AG10803 (cell line): ENCODE data around the gene TACSTD2.
A peak's percentile ranks its signal among the peaks of the same experiment; 100 is the strongest.
"Not testable (repeated sequence)": the region's sequence is repeated elsewhere in the genome, so short reads cannot be mapped to it uniquely, and the experiment has no call there.

Experiments used
- DNase-seq: peaks from one replicate; pipeline ENCODE4 v3.0.0; 2010; ENCODE audit warnings: low read depth
- H3K4me3 ChIP-seq: 2 replicates; pipeline ENCODE4 v1.5.1; 2011; ENCODE audit warnings: mild to moderate bottlenecking, low read length, control low read depth
- TF ChIP-seq, protein P1 (sequence below): conservative IDR thresholded peaks from 2 replicates; pipeline ENCODE4 v1.5.1; 2011; ENCODE audit warnings: mild to moderate bottlenecking, low read length, control low read depth, inconsistent platforms

Gene TACSTD2

DNA sequence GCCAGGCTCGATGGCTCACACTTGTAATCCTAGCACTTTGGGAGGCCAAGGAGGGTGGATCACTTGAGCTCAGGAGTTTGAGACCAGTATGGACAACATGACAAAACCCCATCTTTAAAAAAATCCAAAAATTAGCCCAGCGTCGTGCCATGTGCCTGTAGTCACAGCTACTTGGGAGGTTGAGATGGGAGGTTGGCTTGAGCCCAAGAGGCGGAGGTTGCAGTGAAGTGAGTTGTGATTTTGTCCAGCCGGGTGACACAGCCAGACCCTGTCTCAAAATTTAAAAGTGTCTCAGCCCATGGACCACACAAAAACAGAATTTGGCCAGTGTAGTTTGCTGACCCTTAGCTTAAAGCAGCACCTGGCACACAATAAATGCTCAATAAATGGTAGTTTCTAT lies 11.3 kb upstream of the TACSTD2 start:
- DNase-seq = no peak
- H3K4me3 ChIP-seq = no peak overlapping the region
- TF ChIP-seq, protein P1, sequence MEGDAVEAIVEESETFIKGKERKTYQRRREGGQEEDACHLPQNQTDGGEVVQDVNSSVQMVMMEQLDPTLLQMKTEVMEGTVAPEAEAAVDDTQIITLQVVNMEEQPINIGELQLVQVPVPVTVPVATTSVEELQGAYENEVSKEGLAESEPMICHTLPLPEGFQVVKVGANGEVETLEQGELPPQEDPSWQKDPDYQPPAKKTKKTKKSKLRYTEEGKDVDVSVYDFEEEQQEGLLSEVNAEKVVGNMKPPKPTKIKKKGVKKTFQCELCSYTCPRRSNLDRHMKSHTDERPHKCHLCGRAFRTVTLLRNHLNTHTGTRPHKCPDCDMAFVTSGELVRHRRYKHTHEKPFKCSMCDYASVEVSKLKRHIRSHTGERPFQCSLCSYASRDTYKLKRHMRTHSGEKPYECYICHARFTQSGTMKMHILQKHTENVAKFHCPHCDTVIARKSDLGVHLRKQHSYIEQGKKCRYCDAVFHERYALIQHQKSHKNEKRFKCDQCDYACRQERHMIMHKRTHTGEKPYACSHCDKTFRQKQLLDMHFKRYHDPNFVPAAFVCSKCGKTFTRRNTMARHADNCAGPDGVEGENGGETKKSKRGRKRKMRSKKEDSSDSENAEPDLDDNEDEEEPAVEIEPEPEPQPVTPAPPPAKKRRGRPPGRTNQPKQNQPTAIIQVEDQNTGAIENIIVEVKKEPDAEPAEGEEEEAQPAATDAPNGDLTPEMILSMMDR = no peak

DNA sequence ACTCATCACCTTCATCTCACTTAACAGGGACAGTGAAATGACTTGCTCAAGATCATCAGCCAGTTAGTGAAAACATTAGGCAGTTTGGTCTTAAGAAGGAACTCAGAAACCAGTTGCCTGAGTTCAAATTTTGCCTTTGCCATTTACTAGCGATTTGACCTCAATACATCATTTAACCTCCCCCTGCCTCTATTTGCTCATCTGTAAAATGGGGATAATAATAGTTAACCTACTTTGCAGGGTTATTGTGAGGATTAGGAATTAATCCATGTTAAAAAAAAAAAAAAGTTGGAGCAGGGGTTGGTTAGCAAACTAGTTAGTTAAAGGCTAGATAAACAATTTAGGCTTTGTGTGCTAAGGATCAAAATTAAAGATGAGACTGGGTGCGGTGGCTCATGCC lies 10.6 kb upstream of the TACSTD2 start:
- no peak for DNase-seq
- H3K4me3 ChIP-seq = no peak overlapping the region
- TF ChIP-seq, protein P1 = no peak

DNA sequence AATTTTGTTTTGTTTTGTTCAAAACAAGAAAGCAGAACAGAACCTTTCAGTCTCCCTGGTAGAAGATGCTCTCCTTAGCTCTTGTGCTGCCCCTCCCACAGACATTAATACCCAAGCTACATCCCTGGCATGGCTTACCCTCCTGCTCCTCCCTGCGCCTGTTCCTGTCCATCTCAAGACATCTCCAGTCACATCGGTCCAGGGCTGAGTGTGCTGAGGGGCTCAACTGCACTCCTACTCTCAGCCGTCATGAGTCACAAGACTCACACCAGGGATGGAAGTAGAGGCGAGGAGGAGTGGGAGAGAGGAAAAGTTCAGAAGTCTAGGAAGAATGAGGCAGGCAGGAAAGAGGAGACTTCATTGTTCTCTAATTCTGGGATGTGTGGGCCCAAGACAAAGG lies 9.2 kb upstream of the TACSTD2 start:
- TF ChIP-seq, protein P1 = no peak

DNA sequence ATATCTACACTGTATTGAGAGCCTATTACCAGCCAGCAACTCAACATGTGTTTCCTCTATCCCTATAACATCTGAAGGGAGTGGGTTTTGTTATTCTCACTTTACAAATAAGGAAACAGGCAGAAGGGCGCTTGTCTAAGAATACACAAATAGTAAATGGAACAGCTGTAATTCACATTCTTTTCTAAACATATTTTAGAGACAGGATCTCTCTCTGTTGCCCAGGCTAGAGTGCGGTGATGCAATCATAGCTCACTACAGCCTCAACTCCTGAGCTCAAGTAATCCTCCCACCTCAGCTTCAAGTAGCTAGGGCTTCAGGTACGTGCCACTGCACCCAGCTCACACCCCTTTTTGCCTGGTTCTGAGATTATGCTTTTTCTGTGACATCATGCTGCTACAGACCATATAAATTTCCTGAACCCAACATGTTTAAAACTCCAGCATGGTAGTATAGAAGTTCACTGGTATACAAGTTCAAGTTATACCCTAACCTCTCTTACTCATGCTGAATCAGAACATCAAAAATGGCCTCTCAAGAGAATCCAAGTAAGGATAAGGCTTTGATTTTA lies 8.6 kb upstream of the TACSTD2 start:
- no peak overlapping the region for H3K4me3 ChIP-seq
- TF ChIP-seq, protein P1 = no peak
- peak; percentile 70 for DNase-seq

More for the DNA sequence above, 9.2 kb upstream of the TACSTD2 start:
- H3K4me3 ChIP-seq = no peak overlapping the region
- DNase-seq = no peak

DNA sequence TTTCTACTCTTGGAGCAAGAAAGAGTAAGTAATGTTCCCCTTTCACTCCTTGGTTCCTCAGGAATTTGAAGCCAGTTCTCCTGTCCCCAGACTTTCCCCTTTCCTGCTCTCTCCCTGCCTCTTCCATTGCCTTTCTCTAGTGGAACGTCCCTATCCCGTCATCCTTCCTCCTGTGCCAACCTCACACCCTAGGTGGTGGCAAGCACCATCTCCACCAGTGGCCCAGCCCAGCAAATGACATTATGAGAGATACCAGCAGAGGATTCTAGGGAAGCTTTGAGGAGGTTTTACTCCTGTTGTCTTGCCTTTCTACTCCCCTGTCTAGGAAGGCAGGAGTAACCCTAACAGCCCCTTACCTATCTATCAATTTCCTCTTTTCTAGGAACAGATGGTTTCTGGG lies 8.1 kb upstream of the TACSTD2 start:
- DNase-seq = no peak
- H3K4me3 ChIP-seq = no peak overlapping the region
- TF ChIP-seq, protein P1 = no peak

DNA sequence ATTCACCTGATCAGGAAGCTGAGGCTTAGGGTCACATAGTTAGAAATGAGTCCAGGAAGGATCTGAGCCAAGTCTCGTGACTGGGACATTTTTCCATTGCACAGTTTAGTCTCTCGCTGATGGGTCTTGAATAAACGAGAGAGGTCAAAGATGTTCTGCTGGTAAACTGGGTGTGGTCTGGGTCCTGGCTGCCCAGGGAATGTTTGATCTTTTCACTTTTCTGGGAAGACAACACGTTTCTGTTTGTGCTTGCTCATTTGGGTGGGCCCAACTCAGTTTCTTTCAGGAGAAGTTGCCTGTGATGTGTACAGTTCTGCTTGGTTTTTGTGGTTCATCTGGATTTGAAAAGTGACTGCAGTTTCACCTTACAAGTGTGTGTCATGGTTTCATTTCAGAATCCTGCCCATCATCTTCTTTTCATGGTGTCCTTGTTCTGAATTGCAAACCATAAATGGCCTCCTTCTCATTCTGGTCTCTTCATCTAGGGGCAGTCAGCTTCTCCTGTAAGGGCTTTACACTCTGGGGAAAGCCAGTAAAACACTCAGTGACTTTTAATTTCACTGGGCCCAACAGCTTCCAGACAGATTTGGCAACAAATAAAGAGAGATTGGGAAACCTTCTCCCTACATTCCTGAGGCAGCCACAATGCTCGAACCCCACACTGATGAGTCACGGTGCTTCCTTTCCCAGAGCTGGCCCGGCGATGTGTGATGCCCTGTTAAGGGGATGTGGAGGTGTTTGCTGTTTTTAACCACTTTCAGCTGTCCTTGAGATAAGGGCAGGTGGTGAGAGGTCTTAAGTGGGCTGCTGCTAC lies 7.2 kb upstream of the TACSTD2 start:
- TF ChIP-seq, protein P1 = no peak
- DNase-seq = peak; percentile 97
- no peak overlapping the region for H3K4me3 ChIP-seq

DNA sequence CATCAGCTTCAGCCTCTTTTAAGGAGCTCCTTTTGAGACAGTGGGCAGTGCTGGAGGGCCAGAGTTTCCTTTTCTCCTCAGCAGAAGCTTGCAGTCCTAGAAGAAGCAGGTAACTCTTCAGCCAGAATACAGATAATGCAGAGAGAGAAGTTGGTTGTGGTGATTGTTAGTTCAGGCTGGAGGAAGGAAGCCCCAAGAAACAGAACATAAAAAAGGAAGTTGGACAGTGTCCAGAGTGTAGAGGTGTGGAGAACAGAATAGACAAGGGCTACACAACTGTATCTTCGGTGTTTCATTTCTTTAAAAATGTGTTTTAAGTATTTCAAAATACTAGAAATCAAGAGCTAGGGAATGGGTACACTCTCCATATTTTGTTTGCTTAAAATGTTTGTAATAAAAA lies 6.4 kb upstream of the TACSTD2 start:
- no peak overlapping the region for H3K4me3 ChIP-seq
- no peak for DNase-seq
- TF ChIP-seq, protein P1 = no peak

DNA sequence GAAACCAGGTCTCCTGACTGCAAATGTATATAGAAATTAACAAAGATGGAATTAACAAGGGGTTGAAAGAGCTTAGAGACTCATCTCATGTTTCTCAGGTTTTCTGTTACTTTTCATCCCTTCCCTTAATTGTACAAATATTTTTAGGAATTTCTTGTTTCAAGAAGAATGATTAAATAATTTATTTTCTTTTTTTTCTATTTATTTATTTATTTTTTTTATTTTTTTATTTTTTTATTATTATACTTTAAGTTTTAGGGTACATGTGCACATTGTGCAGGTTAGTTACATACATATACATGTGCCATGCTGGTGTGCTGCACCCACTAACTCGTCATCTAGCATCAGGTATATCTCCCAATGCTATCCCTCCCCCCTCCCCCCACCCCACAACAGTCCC lies 5.1 kb upstream of the TACSTD2 start:
- H3K4me3 ChIP-seq, DNase-seq: not testable (repeated sequence)
